OCI-LY7 (cell line): ENCODE results near the gene C18orf32. TPM values are rescaled to one million over a fixed set of nuclear protein-coding genes. Genes with fewer than 3 reads are reported as not detected.
"Not testable (repeated sequence)": the region's sequence is repeated elsewhere in the genome, so short reads cannot be mapped to it uniquely, and the experiment has no call there.

Experiments used
- BruUV-seq: library from RNA; stranded (reverse); fragments of 400-500 nt; replicated peaks from 2 replicates; lab custom pipeline; 2021; lab: Mats Ljungman, UMichigan
- CTCF ChIA-PET: fragments of 300-600 bp; sonication (Branson Sonifier 250); formaldehyde crosslinking; loops from one replicate; lab custom pipeline; 2022; ENCODE audit warnings: antibody characterized with exemption; ENCODE audit not compliant: unreplicated experiment; lab: Charles Lee
- POLR2A ChIA-PET: fragments of 300-600 bp; sonication (Branson Sonifier 250); formaldehyde crosslinking; loops from one replicate; lab custom pipeline; 2022; ENCODE audit warnings: antibody characterized with exemption; lab: Charles Lee
- DNase-seq: peaks from one replicate; pipeline ENCODE4 v3.0.0-alpha.2; 2015; ENCODE audit warnings: low spot score
- H2AFZ ChIP-seq: fragments of 200-600 bp; sonication (generic), shearing (Covaris generic); 2 replicates; pipeline ENCODE4 v1.6.1; 2014; ENCODE audit warnings: mild to moderate bottlenecking, antibody characterized with exemption, low read length, moderate library complexity
- H3K27ac ChIP-seq: fragments of 200-600 bp; sonication (generic); 2 replicates; pipeline ENCODE4 v1.5.1; 2014; ENCODE audit warnings: mixed run types, low read depth, mild to moderate bottlenecking, moderate library complexity, low read length, inconsistent platforms; ENCODE audit not compliant: poor library complexity, severe bottlenecking
- H3K36me3 ChIP-seq: fragments of 200-600 bp; sonication (generic); 2 replicates; pipeline ENCODE4 v1.6.1; 2014; ENCODE audit warnings: mild to moderate bottlenecking, antibody characterized with exemption, low read length, moderate library complexity, mixed read lengths; ENCODE audit not compliant: insufficient read depth
- H3K4me1 ChIP-seq: fragments of 200-600 bp; sonication (generic); 2 replicates; pipeline ENCODE4 v1.5.1; 2014; ENCODE audit warnings: mild to moderate bottlenecking, low read length; ENCODE audit not compliant: insufficient read depth, poor library complexity, severe bottlenecking
- H3K4me2 ChIP-seq: fragments of 200-600 bp; sonication (generic); 2 replicates; pipeline ENCODE4 v1.6.1; 2014; ENCODE audit warnings: mild to moderate bottlenecking, low read length
- H3K4me3 ChIP-seq: fragments of 200-600 bp; sonication (generic); 2 replicates; pipeline ENCODE4 v1.5.1; 2014; ENCODE audit warnings: mild to moderate bottlenecking, low read depth, low read length; ENCODE audit not compliant: poor library complexity, severe bottlenecking
- H3K79me2 ChIP-seq: fragments of 200-600 bp; sonication (generic); 2 replicates; pipeline ENCODE4 v1.6.1; 2016; ENCODE audit warnings: low read depth, mild to moderate bottlenecking, low read length, moderate library complexity, mixed read lengths; ENCODE audit not compliant: insufficient read depth
- H3K9me2 ChIP-seq: fragments of 200-600 bp; sonication (generic); 2 replicates; pipeline ENCODE4 v1.6.1; 2016; ENCODE audit warnings: mild to moderate bottlenecking, low read length, mixed read lengths; ENCODE audit not compliant: insufficient read depth
- H3K9me3 ChIP-seq: fragments of 200-600 bp; sonication (generic); 2 replicates; pipeline ENCODE4 v1.6.1; 2014; ENCODE audit warnings: mild to moderate bottlenecking, mixed run types, low read length, mixed read lengths
- H4K20me1 ChIP-seq: fragments of 200-600 bp; sonication (generic); 2 replicates; pipeline ENCODE4 v1.6.1; 2014; ENCODE audit warnings: mild to moderate bottlenecking, antibody characterized with exemption, low read length, moderate library complexity, mixed read lengths; ENCODE audit not compliant: insufficient read depth
- EZH2phosphoT487 ChIP-seq: fragments of 200-600 bp; sonication (generic); IDR thresholded peaks from 2 replicates; pipeline ENCODE4 v1.6.1; 2018; ENCODE audit warnings: low read depth, borderline replicate concordance, mild to moderate bottlenecking, mixed run types, antibody characterized with exemption, low read length, moderate library complexity, mixed read lengths
- intact Hi-C: fragments of 100-400 bp; cut with micrococcal nuclease; formaldehyde crosslinking; loops from one replicate; pipeline ENCODE4 v1.10.0; 2022; ENCODE audit not compliant: unreplicated experiment
- total RNA-seq, 2 experiments: library from RNA; depleted of rRNA in 1 of 2; stranded (reverse); fragments of >200 nt in 1 of 2; shearing (Covaris generic) in 1 of 2; gene quantifications; 2 replicates each; pipeline ENCODE4 v1.2.3, GENCODE V29; 2014 to 2022
- TF ChIP-seq, protein P1 (sequence below): fragments of 200-600 bp; sonication (generic); conservative IDR thresholded peaks from 2 replicates; pipeline ENCODE4 v1.5.1; 2014; ENCODE audit warnings: mild to moderate bottlenecking, antibody characterized with exemption, low read length, moderate library complexity, mixed read lengths

C18orf32 gene
- total RNA-seq, 2 experiments from 2014 or later, result 6.8 to 11.1 TPM

DNA sequence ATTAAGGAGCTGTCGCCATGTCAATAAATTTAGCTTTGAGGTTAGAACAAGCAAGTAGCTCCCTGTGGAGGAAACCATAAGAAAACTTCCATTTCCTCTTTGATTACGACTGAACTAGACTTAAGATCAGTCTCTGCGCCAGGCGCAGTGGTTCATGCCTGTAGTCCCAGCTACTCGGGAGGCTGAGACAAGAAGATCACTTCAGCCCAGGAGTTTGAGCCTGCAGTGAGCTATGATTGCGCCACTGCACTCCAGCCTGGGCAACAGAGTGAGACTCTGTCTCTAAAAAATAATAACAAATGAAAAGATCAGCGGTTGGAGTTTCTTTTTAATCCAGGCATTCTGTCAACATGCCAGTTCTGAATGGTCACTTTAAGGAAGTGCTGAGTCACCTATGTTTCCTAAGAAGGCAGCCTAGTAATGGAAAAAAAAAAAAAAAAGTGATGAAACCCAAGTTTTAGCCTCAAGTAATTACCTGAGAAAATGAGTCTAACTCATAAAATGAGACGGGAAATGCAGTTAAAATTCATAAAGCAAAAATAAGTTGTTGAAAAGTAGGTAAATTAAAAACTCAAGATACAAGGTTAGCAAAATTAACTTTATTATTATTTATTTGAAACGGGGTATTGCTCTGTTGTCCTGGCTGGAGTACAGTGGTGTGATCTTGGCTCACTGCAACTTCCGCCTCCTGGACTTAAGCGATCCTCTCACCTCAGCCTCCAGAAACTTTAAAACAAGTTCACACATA lies 10.2 kb downstream of the C18orf32 start:
- ChIA-PET POLR2A (interaction anchor here (0.6 to 0.7 kb wide), 3 partner anchors 9 to 755 kb away, joined by 3 read pairs; no protein-coding TSS in a partner anchor), CTCF (no interaction called here)
- Histone ChIP-seq H4K20me1 (no peaks in the 10 kb centered on the region), H3K27ac (no peak overlapping the region), H2AFZ (no peak overlapping the region), H3K4me1 (no peaks in the 10 kb centered on the region), H3K9me3 (no peaks in the 10 kb centered on the region), H3K36me3 (peaks cover 27% of the 10 kb centered on the region), H3K4me3 (no peak overlapping the region), H3K79me2 (no peaks in the 10 kb centered on the region), H3K4me2 (no peak overlapping the region), H3K9me2 (no peaks in the 10 kb centered on the region)
- TF ChIP-seq, protein P1, sequence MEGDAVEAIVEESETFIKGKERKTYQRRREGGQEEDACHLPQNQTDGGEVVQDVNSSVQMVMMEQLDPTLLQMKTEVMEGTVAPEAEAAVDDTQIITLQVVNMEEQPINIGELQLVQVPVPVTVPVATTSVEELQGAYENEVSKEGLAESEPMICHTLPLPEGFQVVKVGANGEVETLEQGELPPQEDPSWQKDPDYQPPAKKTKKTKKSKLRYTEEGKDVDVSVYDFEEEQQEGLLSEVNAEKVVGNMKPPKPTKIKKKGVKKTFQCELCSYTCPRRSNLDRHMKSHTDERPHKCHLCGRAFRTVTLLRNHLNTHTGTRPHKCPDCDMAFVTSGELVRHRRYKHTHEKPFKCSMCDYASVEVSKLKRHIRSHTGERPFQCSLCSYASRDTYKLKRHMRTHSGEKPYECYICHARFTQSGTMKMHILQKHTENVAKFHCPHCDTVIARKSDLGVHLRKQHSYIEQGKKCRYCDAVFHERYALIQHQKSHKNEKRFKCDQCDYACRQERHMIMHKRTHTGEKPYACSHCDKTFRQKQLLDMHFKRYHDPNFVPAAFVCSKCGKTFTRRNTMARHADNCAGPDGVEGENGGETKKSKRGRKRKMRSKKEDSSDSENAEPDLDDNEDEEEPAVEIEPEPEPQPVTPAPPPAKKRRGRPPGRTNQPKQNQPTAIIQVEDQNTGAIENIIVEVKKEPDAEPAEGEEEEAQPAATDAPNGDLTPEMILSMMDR, result no peak
- no peak for TF ChIP-seq EZH2phosphoT487
- no peak for DNase-seq
- intact Hi-C loops, result no loop called here
- BruUV-seq, result no TSS peak

DNA sequence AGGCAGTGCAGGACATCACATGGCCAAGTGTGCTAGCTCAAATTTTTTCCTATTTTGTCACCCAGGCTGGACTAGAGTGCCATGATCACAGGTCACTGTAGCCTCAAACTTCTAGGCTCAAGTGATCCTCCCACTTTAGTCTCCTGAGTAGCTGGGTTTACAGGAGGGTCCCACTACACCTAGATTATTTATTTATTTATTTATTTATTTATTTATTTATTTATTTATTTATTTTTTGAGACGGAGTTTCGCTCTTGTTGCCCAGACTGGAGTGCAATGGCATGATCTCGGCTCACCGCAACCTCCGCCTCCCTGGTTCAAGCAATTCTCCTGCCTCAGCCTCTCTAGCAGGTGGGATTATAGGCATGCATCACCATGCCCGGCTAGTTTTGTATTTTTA lies 12.1 kb downstream of the C18orf32 start:
- H3K36me3 ChIP-seq, result peaks cover 12% of the 10 kb centered on the region; the same call in 1 of the 2 replicates
- not testable (repeated sequence) for BruUV-seq, H3K9me3 ChIP-seq

DNA sequence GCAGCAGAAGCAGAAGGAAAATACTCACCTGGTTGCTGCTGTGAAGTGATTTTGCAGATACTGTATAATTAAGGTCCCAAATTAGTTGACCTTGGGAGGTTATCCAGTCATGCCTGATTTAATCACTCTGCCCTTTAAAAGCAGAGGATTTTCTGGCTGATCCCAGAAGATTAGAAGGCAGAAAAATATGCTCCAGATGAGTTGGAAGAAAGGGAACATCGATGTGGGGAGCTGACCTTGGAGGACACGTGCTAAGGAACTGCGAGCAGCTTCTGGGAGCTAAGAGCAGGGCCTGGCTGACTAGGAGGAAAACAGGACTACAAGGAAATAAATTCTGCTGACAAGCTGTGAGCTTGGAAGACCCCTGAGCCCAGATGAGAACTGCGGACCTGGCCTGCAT lies 13.3 kb downstream of the C18orf32 start:
- Histone ChIP-seq H3K4me3 (no peak overlapping the region), H3K4me1 (no peaks in the 10 kb centered on the region), H3K27ac (no peak overlapping the region), H3K36me3 (peaks cover 2% of the 10 kb centered on the region; the same call in 1 of the 2 replicates), H3K9me3 (no peaks in the 10 kb centered on the region), H2AFZ (no peak overlapping the region), H3K9me2 (no peaks in the 10 kb centered on the region), H3K79me2 (no peaks in the 10 kb centered on the region), H4K20me1 (no peaks in the 10 kb centered on the region), H3K4me2 (no peak overlapping the region)
- no peak for DNase-seq
- no TSS peak for BruUV-seq
- no peak for TF ChIP-seq EZH2phosphoT487
- TF ChIP-seq, protein P1, result no peak
- POLR2A ChIA-PET, result no interaction called here
- CTCF ChIA-PET, result no interaction called here
- intact Hi-C loops, result no loop called here

More for the DNA sequence above, 12.1 kb downstream of the C18orf32 start:
- H3K4me3 ChIP-seq, intact Hi-C loops, H3K4me1 ChIP-seq, H3K79me2 ChIP-seq, POLR2A ChIA-PET, DNase-seq, H4K20me1 ChIP-seq, H2AFZ ChIP-seq, H3K27ac ChIP-seq, H3K9me2 ChIP-seq, H3K4me2 ChIP-seq, CTCF ChIA-PET: not testable (repeated sequence)
